ENCODE measurements around the gene AMER1.

Gene AMER1

GRCh38 chrX:64198036-64198435 lies 7.5 kb downstream of the AMER1 start:
- TF ChIP-seq REST (IDR thresholded peaks at IDR 0.05; ENCODE audit: insufficient read depth in 1 of 2, low read depth in 2 of 2, low read length in 2 of 2): no peak
- no peak for TF ChIP-seq FOXP2 (optimal IDR thresholded peaks at IDR 0.05; ENCODE audit: borderline replicate concordance, extremely low read depth, extremely low read length, insufficient read depth)
- no peak for TF ChIP-seq TAF1 (IDR thresholded peaks at IDR 0.05; ENCODE audit: borderline replicate concordance, insufficient read depth, low read length)
- no peak for TF ChIP-seq SIN3A (IDR thresholded peaks at IDR 0.05; ENCODE audit: borderline replicate concordance, insufficient read depth, low read length)
- no peak for TF ChIP-seq POLR2AphosphoS5 (IDR thresholded peaks at IDR 0.05; ENCODE audit: low read depth, low read length)

GRCh38 chrX:64196606-64197005 lies 8.9 kb downstream of the AMER1 start:
- TF ChIP-seq FOXP2 (optimal IDR thresholded peaks at IDR 0.05; ENCODE audit: borderline replicate concordance, extremely low read depth, extremely low read length, insufficient read depth) (no peak), SIN3A (IDR thresholded peaks at IDR 0.05; ENCODE audit: borderline replicate concordance, insufficient read depth, low read length) (no peak), POLR2AphosphoS5 (IDR thresholded peaks at IDR 0.05; ENCODE audit: low read depth, low read length) (no peak), TAF1 (IDR thresholded peaks at IDR 0.05; ENCODE audit: borderline replicate concordance, insufficient read depth, low read length) (no peak), REST (IDR thresholded peaks at IDR 0.05; ENCODE audit: insufficient read depth in 1 of 2, low read depth in 2 of 2, low read length in 2 of 2) (no peak)

GRCh38 chrX:64195862-64196261 lies 9.6 kb downstream of the AMER1 start:
- no peak for TF ChIP-seq REST (IDR thresholded peaks at IDR 0.05; ENCODE audit: insufficient read depth in 1 of 2, low read depth in 2 of 2, low read length in 2 of 2)
- TF ChIP-seq FOXP2 (optimal IDR thresholded peaks at IDR 0.05; ENCODE audit: borderline replicate concordance, extremely low read depth, extremely low read length, insufficient read depth): no peak
- TF ChIP-seq TAF1 (IDR thresholded peaks at IDR 0.05; ENCODE audit: borderline replicate concordance, insufficient read depth, low read length): no peak
- no peak for TF ChIP-seq SIN3A (IDR thresholded peaks at IDR 0.05; ENCODE audit: borderline replicate concordance, insufficient read depth, low read length)
- TF ChIP-seq POLR2AphosphoS5 (IDR thresholded peaks at IDR 0.05; ENCODE audit: low read depth, low read length): no peak

GRCh38 chrX:64192673-64193072 lies 12.8 kb downstream of the AMER1 start:
- TF ChIP-seq REST (IDR thresholded peaks at IDR 0.05; ENCODE audit: insufficient read depth in 1 of 2, low read depth in 2 of 2, low read length in 2 of 2) (no peak), SIN3A (IDR thresholded peaks at IDR 0.05; ENCODE audit: borderline replicate concordance, insufficient read depth, low read length) (no peak), FOXP2 (optimal IDR thresholded peaks at IDR 0.05; ENCODE audit: borderline replicate concordance, extremely low read depth, extremely low read length, insufficient read depth) (no peak), TAF1 (IDR thresholded peaks at IDR 0.05; ENCODE audit: borderline replicate concordance, insufficient read depth, low read length) (no peak), POLR2AphosphoS5 (IDR thresholded peaks at IDR 0.05; ENCODE audit: low read depth, low read length) (no peak)

- TF ChIP-seq SIN3A (IDR thresholded peaks at IDR 0.05; ENCODE audit: borderline replicate concordance, insufficient read depth, low read length): no peak
- TF ChIP-seq TAF1 (IDR thresholded peaks at IDR 0.05; ENCODE audit: borderline replicate concordance, insufficient read depth, low read length): no peak
- TF ChIP-seq REST (IDR thresholded peaks at IDR 0.05; ENCODE audit: insufficient read depth in 1 of 2, low read depth in 2 of 2, low read length in 2 of 2): no peak
- TF ChIP-seq FOXP2 (optimal IDR thresholded peaks at IDR 0.05; ENCODE audit: borderline replicate concordance, extremely low read depth, extremely low read length, insufficient read depth): no peak
- no peak for TF ChIP-seq POLR2AphosphoS5 (IDR thresholded peaks at IDR 0.05; ENCODE audit: low read depth, low read length)
Observed at GRCh38 chrX:64192040-64192439, 13.5 kb downstream of the AMER1 start.
